Thymus (tissue), 11 donors: ENCODE results near the gene SPEF1. TPM values are rescaled to one million over a fixed set of nuclear protein-coding genes. Genes with fewer than 3 reads are reported as not detected.

Source experiments
- DNase-seq, 9 donors: peaks; one replicate each; pipeline ENCODE4 v3.0.0-alpha.2; 2013; ENCODE audit warnings: low spot score in 9 of 9, low read depth in 6 of 9, missing footprints in 1 of 9
- H3K27ac ChIP-seq, 2 donors: one replicate each; pipeline ENCODE4 v1.5.1; 2013; ENCODE audit warnings: control low read depth in 1 of 2, low read depth in 1 of 2, low read length in 1 of 2, mild to moderate bottlenecking in 1 of 2, moderate library complexity in 1 of 2
- H3K27me3 ChIP-seq, 2 donors: one replicate each; pipeline ENCODE4 v1.5.1; 2013; ENCODE audit warnings: low read length in 1 of 2; ENCODE audit not compliant: control insufficient read depth in 2 of 2, insufficient read depth in 1 of 2
- H3K36me3 ChIP-seq, 2 donors: one replicate each; pipeline ENCODE4 v1.5.1; 2013; ENCODE audit warnings: low read length in 1 of 2, mild to moderate bottlenecking in 1 of 2, moderate library complexity in 1 of 2; ENCODE audit not compliant: control insufficient read depth in 2 of 2, insufficient read depth in 2 of 2
- H3K4me1 ChIP-seq, 2 donors: one replicate each; pipeline ENCODE4 v1.5.1; 2013; ENCODE audit warnings: low read length in 2 of 2; ENCODE audit not compliant: control insufficient read depth in 2 of 2, insufficient read depth in 2 of 2
- H3K4me3 ChIP-seq, 2 donors: one replicate each; pipeline ENCODE4 v1.5.1; 2013; ENCODE audit warnings: low read length in 2 of 2, control low read depth in 1 of 2, mild to moderate bottlenecking in 1 of 2
- H3K9me3 ChIP-seq, 2 donors: one replicate each; pipeline ENCODE4 v1.5.1; 2013; ENCODE audit warnings: low read length in 1 of 2, mild to moderate bottlenecking in 1 of 2; ENCODE audit not compliant: control insufficient read depth in 2 of 2, insufficient read depth in 1 of 2
- whole genome bisulfite sequencing: extraction: QIAGEN DNeasy Blood & Tissue Kit; methylation state at CpG from one replicate; pipeline ENCODE4 v1.1.7; 2013; 5-methylcytosine and 5-hydroxymethylcytosine counted together
- polyA plus RNA-seq: library from polyadenylated mRNA; stranded (reverse); fragments of 200-250 nt; gene quantifications from one replicate; pipeline ENCODE4 v1.2.3, GENCODE V29; 2013
- total RNA-seq: library from RNA; stranded (reverse); fragments of 120-200 nt; gene quantifications from one replicate; pipeline ENCODE4 v1.2.4, GENCODE V29; 2013
- donor health status: healthy.

Gene SPEF1
- total and polyA plus RNA-seq, 2 donors, result 0.05 to 0.16 TPM

- DNase-seq, result no peak
- Histone ChIP-seq H3K36me3 (no peaks in the 10 kb centered on the region), H3K4me3 (peak overlapping the region in 1 of 2 donors; percentile 31), H3K4me1 (peaks cover 9 to 22% of the 10 kb centered on the region in 2 donors), H3K27ac (no peak overlapping the region), H3K27me3 (peaks cover 30 to 65% of the 10 kb centered on the region in 2 donors), H3K9me3 (peaks cover 0 to 2% of the 10 kb centered on the region in 2 donors)
- 10% methylated on average over 16 of the region's 16 CpGs for WGBS
Measured at GRCh38 chr20:3777381-3777715, 3.9 kb downstream of the SPEF1 start.

- Histone ChIP-seq H3K27me3 (peaks cover 24 to 54% of the 10 kb centered on the region in 2 donors), H3K9me3 (peaks cover 0 to 2% of the 10 kb centered on the region in 2 donors), H3K4me1 (peaks cover 3 to 13% of the 10 kb centered on the region in 2 donors), H3K4me3 (no peak overlapping the region), H3K27ac (no peak overlapping the region), H3K36me3 (no peaks in the 10 kb centered on the region)
- no peak for DNase-seq
- 97% methylated on average over 4 of the region's 4 CpGs for WGBS
Measured at GRCh38 chr20:3775457-3776108, 5.7 kb downstream of the SPEF1 start.

DNA sequence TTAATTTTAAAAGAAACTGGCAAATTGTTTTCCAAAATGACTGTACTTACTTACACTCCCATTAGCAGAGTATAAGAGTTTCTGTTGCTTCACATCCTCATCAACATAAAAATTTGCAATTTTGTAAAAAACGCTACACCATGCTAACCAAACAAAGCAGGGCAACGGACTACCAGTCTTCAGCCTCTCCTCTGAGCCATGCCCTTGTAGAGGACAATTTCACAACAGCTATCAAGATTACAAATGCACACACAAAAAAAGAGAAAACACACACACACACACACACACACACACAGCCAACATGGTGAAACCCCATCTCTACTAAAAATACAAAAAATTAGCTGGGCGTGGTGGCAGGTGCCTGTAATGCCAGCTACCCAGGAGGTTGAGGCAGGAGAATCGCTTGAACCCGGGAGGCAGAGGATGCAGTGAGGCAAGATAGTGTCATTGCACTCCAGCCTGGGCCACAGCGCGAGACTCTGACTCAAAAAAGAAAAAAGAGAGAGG is 9.6 kb downstream of the SPEF1 start:
- WGBS, result 92% methylated on average over 7 of the region's 7 CpGs
- Histone ChIP-seq H3K27me3 (peaks cover 0 to 23% of the 10 kb centered on the region in 2 donors), H3K4me3 (no peak overlapping the region), H3K27ac (no peak overlapping the region), H3K36me3 (no peaks in the 10 kb centered on the region), H3K4me1 (peaks cover 14 to 22% of the 10 kb centered on the region in 2 donors), H3K9me3 (peaks cover 0 to 2% of the 10 kb centered on the region in 2 donors)
- no peak for DNase-seq

DNA sequence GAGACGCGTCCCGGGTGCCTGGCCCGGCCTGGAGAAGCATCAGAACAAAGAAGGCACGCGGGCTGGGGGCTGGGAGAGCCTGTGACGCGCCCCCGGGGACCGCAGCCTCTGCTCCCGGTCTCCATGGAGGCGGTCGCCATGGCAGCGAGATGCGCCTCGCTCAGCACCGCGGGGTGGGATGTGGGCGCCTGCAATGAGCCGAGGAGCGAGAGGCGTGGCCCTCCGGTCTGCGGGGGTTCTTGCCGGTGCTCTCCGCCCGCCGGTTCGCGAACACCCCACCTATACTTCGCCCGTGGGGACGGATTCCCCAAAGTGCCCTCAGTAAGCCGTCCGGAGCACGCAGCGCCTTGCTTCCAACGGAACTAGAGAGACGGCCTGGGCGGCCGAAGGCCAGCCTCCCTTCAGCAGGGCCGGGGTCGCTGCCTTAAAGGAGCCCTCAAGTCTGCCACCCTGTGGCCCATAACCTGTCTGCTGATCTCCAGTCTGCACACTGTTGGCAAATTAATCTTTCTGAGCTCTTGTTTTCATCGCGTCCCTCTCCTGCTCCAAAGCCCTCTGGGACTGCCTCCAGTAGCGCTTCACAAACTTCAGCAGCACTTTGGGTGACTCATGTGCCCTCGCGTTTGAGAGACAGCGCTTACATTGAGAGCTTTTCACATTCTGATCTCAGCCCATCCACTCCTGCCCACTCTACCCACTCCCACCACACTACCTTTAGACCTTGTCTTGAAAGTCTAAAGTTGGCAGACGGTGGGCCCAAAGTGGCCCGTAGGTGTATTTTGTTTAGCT is 12.7 kb downstream of the SPEF1 start:
- H3K9me3 ChIP-seq, result no peaks in the 10 kb centered on the region
- H3K4me1 ChIP-seq, result peaks cover 14 to 28% of the 10 kb centered on the region in 2 donors
- peaks cover 0 to 8% of the 10 kb centered on the region in 2 donors for H3K27me3 ChIP-seq
- DNase-seq, result peak; percentile 52 to 90 (median 71)
- 2% methylated on average over 51 of the region's 51 CpGs for WGBS
- peak overlapping the region; percentile 81 to 84 for H3K4me3 ChIP-seq
- no peaks in the 10 kb centered on the region for H3K36me3 ChIP-seq
- H3K27ac ChIP-seq, result peak overlapping the region; percentile 87 to 91

DNA sequence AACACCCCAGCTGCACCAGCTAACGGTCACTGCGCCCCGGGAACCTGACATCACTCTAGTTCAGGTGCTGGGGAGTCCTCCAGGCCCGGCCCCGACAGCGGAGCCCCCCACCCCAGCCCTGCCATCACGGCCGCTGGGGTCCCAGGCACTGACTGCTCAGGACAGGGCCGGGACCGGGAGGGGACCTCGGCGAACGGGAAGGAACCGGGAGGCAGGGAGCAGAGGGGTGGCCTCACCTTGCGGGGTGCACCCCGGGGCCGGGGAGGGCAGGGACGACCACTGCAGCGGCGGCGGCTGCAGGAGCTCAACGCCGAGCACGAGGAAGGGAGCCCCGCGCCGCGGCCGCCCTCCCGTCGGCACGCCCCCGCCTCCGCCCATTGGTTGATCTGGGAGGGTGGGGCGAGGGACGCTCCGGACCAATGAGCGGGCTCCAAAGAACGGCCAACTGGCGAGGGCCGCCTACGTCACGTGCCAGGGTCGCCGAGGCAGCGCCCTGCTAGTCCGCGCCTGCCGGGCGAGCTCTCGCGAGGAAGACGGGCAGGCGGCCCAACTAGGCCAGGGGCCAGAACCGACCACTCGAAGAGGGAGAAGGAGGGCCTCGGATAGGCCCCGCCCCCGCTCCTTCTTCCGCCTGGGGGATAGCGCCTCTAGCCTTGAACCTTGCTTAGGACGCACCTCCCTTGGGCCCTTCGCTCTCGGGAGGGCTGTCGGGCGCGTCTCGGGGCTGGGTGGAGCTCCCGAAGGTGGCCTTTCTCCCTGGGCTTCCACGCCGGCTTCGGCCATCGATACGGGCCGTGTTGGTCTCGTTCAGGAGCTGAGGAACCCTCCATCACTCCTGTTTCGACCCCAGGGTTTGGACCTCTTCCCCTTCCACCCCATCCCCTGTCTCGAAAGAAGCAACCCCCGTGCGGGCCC is 13.6 kb downstream of the SPEF1 start, which contains the start of gene ADISSP:
Gene ADISSP (minus strand): TSS at position 327 of the 915 bp plus-strand sequence. CDS start 7,653 bp downstream, outside the sequence.
- peak within 1 kb of the TSS; percentile 81 to 84 for H3K4me3 ChIP-seq
- DNase-seq, result peak; percentile 82 to 98 (median 93)
- H3K27ac ChIP-seq, result peak within 1 kb of the TSS; percentile 87 to 91
- WGBS, result under 1% methylated on average over 80 of the region's 80 CpGs
- H3K36me3 ChIP-seq, result no peaks in the 10 kb centered on the region
- no peaks in the 10 kb centered on the region for H3K9me3 ChIP-seq
- H3K27me3 ChIP-seq, result peaks cover 0 to 8% of the 10 kb centered on the region in 2 donors
- peaks cover 14 to 28% of the 10 kb centered on the region in 2 donors for H3K4me1 ChIP-seq

- Histone ChIP-seq H3K27me3 (peaks cover 0 to 8% of the 10 kb centered on the region in 2 donors), H3K4me3 (peak overlapping the region; percentile 55 to 81), H3K36me3 (no peaks in the 10 kb centered on the region), H3K9me3 (no peaks in the 10 kb centered on the region), H3K27ac (no peak overlapping the region), H3K4me1 (peaks cover 14 to 28% of the 10 kb centered on the region in 2 donors)
- 5% methylated on average over 21 of the region's 21 CpGs for WGBS
- DNase-seq, result no peak
Measured at GRCh38 chr20:3767110-3767426, 14.2 kb downstream of the SPEF1 start.

- Histone ChIP-seq H3K36me3 (no peaks in the 10 kb centered on the region), H3K9me3 (no peaks in the 10 kb centered on the region), H3K27ac (no peak overlapping the region), H3K4me1 (peaks cover 14 to 28% of the 10 kb centered on the region in 2 donors), H3K27me3 (peaks cover 0 to 8% of the 10 kb centered on the region in 2 donors), H3K4me3 (peak overlapping the region in 1 of 2 donors; percentile 55)
- no peak for DNase-seq
- WGBS, result 56% methylated on average over 9 of the region's 9 CpGs
Measured at GRCh38 chr20:3766422-3767109, 14.7 kb downstream of the SPEF1 start.

- WGBS, result 96% methylated on average over 3 of the region's 3 CpGs
- H3K36me3 ChIP-seq, result no peaks in the 10 kb centered on the region
- no peak overlapping the region for H3K4me3 ChIP-seq
- H3K4me1 ChIP-seq, result peaks cover 14 to 28% of the 10 kb centered on the region in 2 donors
- H3K9me3 ChIP-seq, result no peaks in the 10 kb centered on the region
- peaks cover 0 to 8% of the 10 kb centered on the region in 2 donors for H3K27me3 ChIP-seq
- DNase-seq, result no peak
- H3K27ac ChIP-seq, result no peak overlapping the region
Measured at GRCh38 chr20:3765171-3765882, 15.9 kb downstream of the SPEF1 start.
